HEK293T (cell line): ENCODE data around the gene HPRT1.

ENCODE experiments used
- CTCF ChIA-PET: fragments of 350-600 bp; formaldehyde crosslinking; extraction: SDS; loops from one replicate; lab custom pipeline; 2021; ENCODE audit warnings: antibody characterized with exemption, inconsistent platforms; lab: Yijun Ruan, JAX
- POLR2A ChIA-PET: fragments of 350-600 bp; formaldehyde crosslinking; extraction: SDS; loops from one replicate; lab custom pipeline; 2020; ENCODE audit warnings: antibody characterized with exemption, inconsistent platforms; lab: Yijun Ruan, JAX
- DNase-seq: peaks from one replicate; pipeline ENCODE4 v3.0.0; 2012; ENCODE audit warnings: mixed read lengths; ENCODE audit errors: extremely low spot score
- ARNT ChIP-seq: fragments of 450-650 bp; IDR thresholded peaks from 2 replicates; pipeline ENCODE4 v1.6.1; 2017; ENCODE audit warnings: mild to moderate bottlenecking
- BHLHE40 ChIP-seq: fragments of 450-650 bp; IDR thresholded peaks from 2 replicates; pipeline ENCODE4 v1.6.1; 2016; ENCODE audit warnings: mild to moderate bottlenecking, moderate library complexity, borderline replicate concordance
- CTBP1 ChIP-seq: fragments of 450-650 bp; IDR thresholded peaks from 2 replicates; pipeline ENCODE4 v1.6.1; 2016; ENCODE audit warnings: borderline replicate concordance
- ELF4 ChIP-seq: fragments of 450-650 bp; IDR thresholded peaks from 2 replicates; pipeline ENCODE4 v1.6.1; 2017; ENCODE audit warnings: antibody characterized with exemption
- FOXA1 ChIP-seq: fragments of 450-650 bp; IDR thresholded peaks from 2 replicates; pipeline ENCODE4 v1.6.1; 2016; ENCODE audit warnings: mild to moderate bottlenecking
- FOXK2 ChIP-seq: fragments of 450-650 bp; IDR thresholded peaks from 2 replicates; pipeline ENCODE4 v1.6.1; 2016; ENCODE audit warnings: mild to moderate bottlenecking
- FOXM1 ChIP-seq: fragments of 450-650 bp; IDR thresholded peaks from 2 replicates; pipeline ENCODE4 v1.6.1; 2017; ENCODE audit warnings: mild to moderate bottlenecking, borderline replicate concordance
- HDGF ChIP-seq: fragments of 450-650 bp; IDR thresholded peaks from 2 replicates; pipeline ENCODE4 v1.6.1; 2017; ENCODE audit warnings: antibody characterized with exemption, borderline replicate concordance
- L3MBTL2 ChIP-seq: fragments of 450-650 bp; conservative IDR thresholded peaks from 2 replicates; pipeline ENCODE4 v1.6.1; 2016; ENCODE audit warnings: mild to moderate bottlenecking
- LEF1 ChIP-seq: fragments of 450-650 bp; IDR thresholded peaks from 2 replicates; pipeline ENCODE4 v1.6.1; 2017; ENCODE audit warnings: mild to moderate bottlenecking, borderline replicate concordance
- NFRKB ChIP-seq: fragments of 450-650 bp; IDR thresholded peaks from 2 replicates; pipeline ENCODE4 v1.6.1; 2016; ENCODE audit warnings: mild to moderate bottlenecking, moderate library complexity
- PKNOX1 ChIP-seq: fragments of 450-650 bp; IDR thresholded peaks from 2 replicates; pipeline ENCODE4 v1.6.1; 2016
- SP1 ChIP-seq: fragments of 450-650 bp; IDR thresholded peaks from 2 replicates; pipeline ENCODE4 v1.6.1; 2017
- SUZ12 ChIP-seq: fragments of 450-650 bp; IDR thresholded peaks from 2 replicates; pipeline ENCODE4 v1.6.1; 2016; ENCODE audit warnings: mild to moderate bottlenecking
- TARDBP ChIP-seq: fragments of 450-650 bp; IDR thresholded peaks from 2 replicates; pipeline ENCODE4 v1.6.1; 2016
- ZNF384 ChIP-seq: fragments of 450-650 bp; IDR thresholded peaks from 2 replicates; pipeline ENCODE4 v1.6.1; 2016

The HPRT1 gene

GRCh38 chrX:134530845-134531244, 70.9 kb downstream of the HPRT1 start:
- TF ChIP-seq SUZ12 (no peak), ZNF384 (no peak), PKNOX1 (no peak), TARDBP (no peak), HDGF (no peak), LEF1 (no peak), FOXA1 (no peak), ARNT (no peak), BHLHE40 (no peak), CTBP1 (no peak), NFRKB (no peak), SP1 (no peak)
- DNase-seq, result no peak
- CTCF ChIA-PET, result no interaction called here
- POLR2A ChIA-PET, result no interaction called here

- ChIA-PET POLR2A (interaction anchor here (1.1 kb wide), 1 partner anchor 9 kb away, joined by 3 read pairs; no protein-coding TSS in a partner anchor), CTCF (interaction anchor here (1.0 kb wide), 1 partner anchor 9 kb away, joined by 3 read pairs; no protein-coding TSS in a partner anchor)
- no peak for DNase-seq
- TF ChIP-seq PKNOX1, result no peak
- no peak for TF ChIP-seq L3MBTL2
- TF ChIP-seq LEF1, result no peak
- no peak for TF ChIP-seq SUZ12
- no peak for TF ChIP-seq ZNF384
- no peak for TF ChIP-seq FOXA1
- TF ChIP-seq FOXM1, result no peak
- no peak for TF ChIP-seq BHLHE40
- no peak for TF ChIP-seq ARNT
- no peak for TF ChIP-seq CTBP1
- no peak for TF ChIP-seq HDGF
- no peak for TF ChIP-seq SP1
- TF ChIP-seq FOXK2, result no peak
- no peak for TF ChIP-seq TARDBP
- no peak for TF ChIP-seq ELF4
- no peak for TF ChIP-seq NFRKB
These were observed 73.4 kb downstream of the HPRT1 start for GRCh38 chrX:134533352-134533751.

- no peak for TF ChIP-seq NFRKB
- no peak for TF ChIP-seq LEF1
- no peak for TF ChIP-seq PKNOX1
- no peak for TF ChIP-seq FOXM1
- TF ChIP-seq HDGF, result no peak
- TF ChIP-seq FOXA1, result no peak
- TF ChIP-seq SP1, result no peak
- TF ChIP-seq ARNT, result no peak
- no peak for TF ChIP-seq ELF4
- TF ChIP-seq SUZ12, result no peak
- no peak for TF ChIP-seq FOXK2
- no peak for TF ChIP-seq TARDBP
- TF ChIP-seq ZNF384, result no peak
- no peak for TF ChIP-seq L3MBTL2
- TF ChIP-seq CTBP1, result no peak
- POLR2A ChIA-PET, result no interaction called here
- no peak for DNase-seq
- CTCF ChIA-PET, result no interaction called here
These were observed 74.0 kb downstream of the HPRT1 start for GRCh38 chrX:134533952-134534351.

- POLR2A ChIA-PET, result no interaction called here
- no peak for DNase-seq
- TF ChIP-seq ZNF384 (peak; percentile 92), PKNOX1 (no peak)
- CTCF ChIA-PET, result no interaction called here
These were observed 77.4 kb downstream of the HPRT1 start for GRCh38 chrX:134537179-134537955.

GRCh38 chrX:134538316-134538715, 78.4 kb downstream of the HPRT1 start:
- no peak for TF ChIP-seq NFRKB
- no peak for TF ChIP-seq SP1
- no peak for TF ChIP-seq FOXA1
- TF ChIP-seq LEF1, result no peak
- no peak for TF ChIP-seq BHLHE40
- no peak for TF ChIP-seq ARNT
- no peak for TF ChIP-seq SUZ12
- no peak for TF ChIP-seq CTBP1
- TF ChIP-seq PKNOX1, result no peak
- TF ChIP-seq TARDBP, result no peak
- TF ChIP-seq FOXK2, result no peak
- TF ChIP-seq FOXM1, result no peak
- TF ChIP-seq ELF4, result no peak
- no peak for TF ChIP-seq HDGF
- TF ChIP-seq L3MBTL2, result no peak
- TF ChIP-seq ZNF384, result no peak
- POLR2A ChIA-PET, result no interaction called here
- DNase-seq, result no peak
- CTCF ChIA-PET, result no interaction called here
